ENCODE measurements around the gene ZNF608. TPM values are rescaled to one million over a fixed set of nuclear protein-coding genes. Genes with fewer than 3 reads are reported as not detected.

Gene ZNF608
- not detected in 2 replicates for total RNA-seq

GRCh38 chr5:124745928-124746915 is at the start of gene ZNF608:
Gene ZNF608, minus strand, starts transcription at chr5:124746639. Its CDS starts 1,650 bp downstream, at chr5:124744989.
- Mint-ChIP-seq H3K36me3 (ENCODE audit: low read depth) (no peaks in the 10 kb centered on the region), H3K4me3 (ENCODE audit: low read depth) (no peak within 1 kb of the TSS), H3K4me1 (ENCODE audit: low read depth) (peaks cover 2% of the 10 kb centered on the region), H3K27me3 (ENCODE audit: low read depth) (peaks cover 41% of the 10 kb centered on the region), H3K27ac (no peak within 1 kb of the TSS), H3K9me3 (no peaks in the 10 kb centered on the region)
- no peak for DNase-seq (ENCODE audit: low spot score)
- intact Hi-C loops (cut with micrococcal nuclease) = no loop called here

GRCh38 chr5:124795829-124796228 is 49.4 kb upstream of the ZNF608 start:
- Mint-ChIP-seq H3K27ac (no peak overlapping the region), H3K4me3 (ENCODE audit: low read depth) (no peak overlapping the region), H3K36me3 (ENCODE audit: low read depth) (no peaks in the 10 kb centered on the region), H3K4me1 (ENCODE audit: low read depth) (no peaks in the 10 kb centered on the region), H3K27me3 (ENCODE audit: low read depth) (no peaks in the 10 kb centered on the region), H3K9me3 (no peaks in the 10 kb centered on the region)
- intact Hi-C loops (cut with micrococcal nuclease) = no loop called here
- DNase-seq (ENCODE audit: low spot score) = no peak

GRCh38 chr5:124790895-124791732 is 44.7 kb upstream of the ZNF608 start:
- Mint-ChIP-seq H3K4me1 (ENCODE audit: low read depth) (no peaks in the 10 kb centered on the region), H3K27ac (no peak overlapping the region)

GRCh38 chr5:124790301-124790894 is 44.0 kb upstream of the ZNF608 start:
- no peaks in the 10 kb centered on the region for H3K36me3 Mint-ChIP-seq (ENCODE audit: low read depth)
- H3K4me1 Mint-ChIP-seq (ENCODE audit: low read depth) = no peaks in the 10 kb centered on the region
- intact Hi-C loops (cut with micrococcal nuclease) = no loop called here
- no peak overlapping the region for H3K27ac Mint-ChIP-seq
- no peak for DNase-seq (ENCODE audit: low spot score)
- H3K9me3 Mint-ChIP-seq = no peaks in the 10 kb centered on the region
- H3K4me3 Mint-ChIP-seq (ENCODE audit: low read depth) = no peak overlapping the region
- no peaks in the 10 kb centered on the region for H3K27me3 Mint-ChIP-seq (ENCODE audit: low read depth)

More at GRCh38 chr5:124790895-124791732, 44.7 kb upstream of the ZNF608 start:
- intact Hi-C loops (cut with micrococcal nuclease) = no loop called here
- DNase-seq (ENCODE audit: low spot score) = no peak
- Mint-ChIP-seq H3K27me3 (ENCODE audit: low read depth) (no peaks in the 10 kb centered on the region), H3K36me3 (ENCODE audit: low read depth) (no peaks in the 10 kb centered on the region), H3K4me3 (ENCODE audit: low read depth) (no peak overlapping the region), H3K9me3 (no peaks in the 10 kb centered on the region)

GRCh38 chr5:124789104-124789605 is 42.7 kb upstream of the ZNF608 start:
- no peaks in the 10 kb centered on the region for H3K27me3 Mint-ChIP-seq (ENCODE audit: low read depth)
- DNase-seq (ENCODE audit: low spot score) = no peak
- H3K9me3 Mint-ChIP-seq = no peaks in the 10 kb centered on the region
- H3K36me3 Mint-ChIP-seq (ENCODE audit: low read depth) = no peaks in the 10 kb centered on the region
- intact Hi-C loops (cut with micrococcal nuclease) = no loop called here
- H3K27ac Mint-ChIP-seq = no peak overlapping the region
- H3K4me3 Mint-ChIP-seq (ENCODE audit: low read depth) = no peak overlapping the region
- H3K4me1 Mint-ChIP-seq (ENCODE audit: low read depth) = no peaks in the 10 kb centered on the region

GRCh38 chr5:124783794-124784193 is 37.4 kb upstream of the ZNF608 start:
- no peaks in the 10 kb centered on the region for H3K4me1 Mint-ChIP-seq (ENCODE audit: low read depth)
- no peak overlapping the region for H3K4me3 Mint-ChIP-seq (ENCODE audit: low read depth)
- no peaks in the 10 kb centered on the region for H3K9me3 Mint-ChIP-seq
- no peaks in the 10 kb centered on the region for H3K27me3 Mint-ChIP-seq (ENCODE audit: low read depth)
- no peak overlapping the region for H3K27ac Mint-ChIP-seq
- intact Hi-C loops (cut with micrococcal nuclease) = no loop called here
- no peaks in the 10 kb centered on the region for H3K36me3 Mint-ChIP-seq (ENCODE audit: low read depth)
- DNase-seq (ENCODE audit: low spot score) = no peak

- no peak overlapping the region for H3K4me3 Mint-ChIP-seq (ENCODE audit: low read depth)
- no peak for DNase-seq (ENCODE audit: low spot score)
- H3K36me3 Mint-ChIP-seq (ENCODE audit: low read depth) = no peaks in the 10 kb centered on the region
- H3K4me1 Mint-ChIP-seq (ENCODE audit: low read depth) = no peaks in the 10 kb centered on the region
- no peak overlapping the region for H3K27ac Mint-ChIP-seq
- intact Hi-C loops (cut with micrococcal nuclease) = no loop called here
- no peaks in the 10 kb centered on the region for H3K27me3 Mint-ChIP-seq (ENCODE audit: low read depth)
- no peaks in the 10 kb centered on the region for H3K9me3 Mint-ChIP-seq
Measured at GRCh38 chr5:124783285-124783684, 36.8 kb upstream of the ZNF608 start.

- intact Hi-C loops (cut with micrococcal nuclease) = no loop called here
- H3K27me3 Mint-ChIP-seq (ENCODE audit: low read depth) = no peaks in the 10 kb centered on the region
- no peak overlapping the region for H3K4me3 Mint-ChIP-seq (ENCODE audit: low read depth)
- H3K4me1 Mint-ChIP-seq (ENCODE audit: low read depth) = no peaks in the 10 kb centered on the region
- H3K27ac Mint-ChIP-seq = no peak overlapping the region
- DNase-seq (ENCODE audit: low spot score) = no peak
- no peaks in the 10 kb centered on the region for H3K36me3 Mint-ChIP-seq (ENCODE audit: low read depth)
- H3K9me3 Mint-ChIP-seq = peaks cover 4% of the 10 kb centered on the region
Measured at GRCh38 chr5:124782262-124782661, 35.8 kb upstream of the ZNF608 start.

GRCh38 chr5:124780011-124780410 is 33.6 kb upstream of the ZNF608 start:
- Mint-ChIP-seq H3K9me3 (peaks cover 4% of the 10 kb centered on the region), H3K4me3 (ENCODE audit: low read depth) (no peak overlapping the region), H3K4me1 (ENCODE audit: low read depth) (no peaks in the 10 kb centered on the region), H3K36me3 (ENCODE audit: low read depth) (no peaks in the 10 kb centered on the region), H3K27me3 (ENCODE audit: low read depth) (no peaks in the 10 kb centered on the region), H3K27ac (no peak overlapping the region)
- intact Hi-C loops (cut with micrococcal nuclease) = no loop called here
- no peak for DNase-seq (ENCODE audit: low spot score)

GRCh38 chr5:124773315-124774311 is 27.2 kb upstream of the ZNF608 start:
- no peak overlapping the region for H3K27ac Mint-ChIP-seq
- H3K4me3 Mint-ChIP-seq (ENCODE audit: low read depth) = no peak overlapping the region
- H3K27me3 Mint-ChIP-seq (ENCODE audit: low read depth) = no peaks in the 10 kb centered on the region
- intact Hi-C loops (cut with micrococcal nuclease) = no loop called here
- no peaks in the 10 kb centered on the region for H3K4me1 Mint-ChIP-seq (ENCODE audit: low read depth)
- no peak for DNase-seq (ENCODE audit: low spot score)
- no peaks in the 10 kb centered on the region for H3K36me3 Mint-ChIP-seq (ENCODE audit: low read depth)
- peaks cover 4% of the 10 kb centered on the region for H3K9me3 Mint-ChIP-seq

GRCh38 chr5:124772457-124773200 is 26.2 kb upstream of the ZNF608 start:
- no peak overlapping the region for H3K27ac Mint-ChIP-seq
- DNase-seq (ENCODE audit: low spot score) = no peak
- intact Hi-C loops (cut with micrococcal nuclease) = no loop called here
- H3K27me3 Mint-ChIP-seq (ENCODE audit: low read depth) = no peaks in the 10 kb centered on the region
- H3K9me3 Mint-ChIP-seq = no peaks in the 10 kb centered on the region
- H3K36me3 Mint-ChIP-seq (ENCODE audit: low read depth) = no peaks in the 10 kb centered on the region
- no peak overlapping the region for H3K4me3 Mint-ChIP-seq (ENCODE audit: low read depth)
- no peaks in the 10 kb centered on the region for H3K4me1 Mint-ChIP-seq (ENCODE audit: low read depth)
